Measurements from ENCODE around the gene PUS1. TPM values are rescaled to one million over a fixed set of nuclear protein-coding genes. Genes with fewer than 3 reads are reported as not detected.

Gene PUS1
- total RNA-seq, 4 donors from 2014 or later: 11.2 to 62.2 (median 17.0) TPM

GRCh38 chr12:131897276-131897675 is 31.8 kb upstream of the PUS1 start:
- ATAC-seq (ENCODE audit: low FRiP score): no peak
- no peak for TF ChIP-seq CTCF (IDR thresholded peaks at IDR 0.05)
- no peak for DNase-seq (ENCODE audit: low spot score)

GRCh38 chr12:131897875-131898274 is 31.2 kb upstream of the PUS1 start:
- ATAC-seq (ENCODE audit: low FRiP score) (no peak), DNase-seq (ENCODE audit: low spot score) (no peak)
- no peak for TF ChIP-seq CTCF (IDR thresholded peaks at IDR 0.05)

DNA sequence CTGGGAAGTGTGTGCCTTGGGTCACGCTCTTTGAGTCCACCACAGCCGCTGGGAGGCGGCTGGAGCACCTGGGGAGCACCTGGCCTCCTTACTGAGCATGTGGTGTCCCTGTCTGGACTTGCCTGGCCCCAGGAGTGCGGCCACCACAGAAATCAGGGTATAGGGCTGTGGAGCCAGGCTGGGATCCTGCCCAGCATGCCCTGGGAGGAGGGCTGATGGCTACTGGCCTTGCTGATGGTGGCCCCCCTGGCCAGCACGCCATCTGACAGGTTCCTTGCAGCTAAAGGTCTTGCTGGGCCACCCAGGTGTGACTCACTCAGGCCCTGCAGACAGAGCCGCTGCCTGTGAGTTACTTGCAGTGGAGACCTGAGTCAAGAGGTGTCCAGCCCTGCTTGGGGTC is 28.7 kb upstream of the PUS1 start:
- DNase-seq (ENCODE audit: low spot score) (no peak), ATAC-seq (ENCODE audit: low FRiP score) (no peak)
- TF ChIP-seq CTCF (IDR thresholded peaks at IDR 0.05): no peak

DNA sequence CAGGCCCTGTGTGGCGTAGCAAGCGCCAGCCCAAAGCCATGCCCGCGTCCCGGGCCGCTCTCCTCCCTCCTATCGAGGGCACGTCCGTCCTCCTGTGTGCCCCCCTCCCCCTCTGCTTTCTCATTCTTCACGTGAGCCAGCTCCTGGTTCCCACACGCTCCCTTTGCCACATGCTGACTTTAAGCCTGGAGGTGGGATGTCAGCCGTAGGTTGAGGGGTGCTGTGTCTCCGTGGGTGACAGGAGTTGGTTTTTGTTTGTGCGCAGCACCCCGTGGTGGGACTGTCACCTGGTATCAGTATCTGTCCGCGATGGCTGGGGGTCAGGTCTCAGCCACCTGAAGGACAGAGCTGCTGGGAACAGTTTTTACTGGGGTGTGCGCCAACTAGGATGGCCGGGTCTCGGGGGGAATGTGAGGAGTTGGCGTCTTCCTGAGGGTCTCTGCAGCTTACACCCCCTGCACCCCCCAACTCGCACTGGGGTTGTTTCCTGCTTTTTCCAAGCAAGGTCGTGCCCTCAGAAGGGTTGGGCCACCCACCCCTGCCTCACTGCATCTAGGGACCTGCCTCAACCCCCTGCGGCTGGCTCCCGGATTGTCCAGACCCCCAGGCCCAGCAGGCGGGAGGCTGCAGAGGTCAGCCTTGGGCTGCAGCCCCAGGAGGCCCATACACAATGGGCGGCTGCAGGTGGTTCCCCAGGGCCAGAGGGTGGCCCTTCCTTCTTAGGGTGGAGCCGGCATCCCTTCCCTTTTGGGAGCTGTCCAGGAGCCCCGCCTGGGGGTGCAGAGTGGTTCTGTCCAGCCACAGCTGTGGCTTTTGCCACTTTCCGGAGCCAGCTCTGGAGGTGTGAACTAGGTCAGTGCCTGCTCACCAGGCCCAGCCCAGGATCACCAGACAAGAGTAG is 27.4 kb upstream of the PUS1 start:
- DNase-seq (ENCODE audit: low spot score): no peak
- peak; percentile 8 for ATAC-seq (ENCODE audit: low FRiP score)
- TF ChIP-seq CTCF (IDR thresholded peaks at IDR 0.05): no peak

GRCh38 chr12:131902332-131903241 is 26.5 kb upstream of the PUS1 start:
- DNase-seq (ENCODE audit: low spot score) (no peak), ATAC-seq (ENCODE audit: low FRiP score) (peak; percentile 13)
- TF ChIP-seq CTCF (IDR thresholded peaks at IDR 0.05): no peak

DNA sequence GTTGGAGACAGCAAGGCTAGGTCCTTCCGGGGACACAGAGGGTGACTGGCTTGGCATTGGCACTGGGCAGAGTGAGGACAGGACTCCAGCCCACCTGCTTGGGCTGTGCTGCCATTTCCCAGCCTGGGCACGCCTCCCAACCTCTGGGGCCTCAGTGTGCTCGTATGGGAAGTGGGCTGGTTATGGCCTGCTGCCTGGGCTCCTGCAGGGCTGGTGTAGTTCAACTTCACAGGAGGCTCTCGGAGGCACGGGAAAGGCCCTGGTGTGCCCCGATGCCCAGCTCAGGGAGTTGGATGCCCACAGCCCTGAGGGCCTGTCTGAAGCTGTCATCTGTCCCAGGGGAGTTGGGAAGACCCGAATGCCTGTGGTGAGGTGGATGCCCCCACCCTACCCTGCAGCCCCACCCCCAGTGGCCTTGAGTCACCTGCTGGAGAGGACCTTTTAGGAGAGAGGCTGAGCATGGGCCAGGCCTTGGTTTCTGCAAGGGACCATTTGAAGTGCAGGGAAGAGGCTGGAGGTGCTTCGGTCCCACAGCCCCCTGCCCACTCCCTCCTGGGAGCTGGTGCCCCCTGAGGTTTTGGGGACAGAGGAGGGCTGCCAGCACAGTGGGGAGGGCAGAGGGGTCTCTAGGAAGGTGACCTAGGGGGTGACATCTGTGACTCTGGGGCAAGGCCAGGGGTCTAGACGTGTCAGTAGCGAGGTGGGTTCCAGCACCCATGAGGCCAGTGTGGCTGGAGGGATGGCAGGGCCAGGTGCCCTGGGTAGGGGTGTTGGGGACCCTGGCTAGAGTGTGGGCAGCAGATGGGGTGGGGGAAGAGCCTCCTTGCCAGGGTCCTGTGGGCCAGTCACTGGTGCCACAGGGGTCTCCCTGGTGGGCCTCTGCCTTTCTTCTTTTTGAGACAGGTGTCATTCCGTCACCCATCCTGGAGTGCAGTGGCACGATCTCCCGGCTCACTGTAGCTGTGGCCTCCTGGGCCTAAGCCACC is 25.5 kb upstream of the PUS1 start:
- no peak for ATAC-seq (ENCODE audit: low FRiP score)
- no peak for DNase-seq (ENCODE audit: low spot score)
- no peak for TF ChIP-seq CTCF (IDR thresholded peaks at IDR 0.05)

Data from omental fat pad (tissue), 4 donors.